ENCODE results near the gene EBF3. TPM values are rescaled to one million over a fixed set of nuclear protein-coding genes. Genes with fewer than 3 reads are reported as not detected.

EBF3 gene
- total RNA-seq, 1 donor from 2014 or later, result 0.82 TPM

DNA sequence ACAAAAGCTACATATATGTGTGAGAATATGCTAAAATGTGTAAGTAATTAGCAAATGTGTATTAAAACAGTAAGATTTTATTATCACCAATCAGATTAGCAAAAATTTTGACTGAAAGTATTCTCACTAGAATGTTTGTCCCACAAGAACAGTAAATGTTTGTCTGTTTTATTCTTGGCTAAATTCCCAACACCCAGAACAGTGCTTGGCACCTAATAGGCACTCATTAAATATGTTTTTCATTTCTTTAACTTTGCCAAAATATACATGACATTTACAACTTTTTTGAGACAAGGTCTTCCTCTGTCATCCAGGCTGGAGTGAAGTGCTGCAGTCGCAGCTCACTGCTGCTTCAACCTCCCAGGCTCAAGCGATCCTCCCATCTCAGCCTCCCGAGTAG lies 143.6 kb downstream of the EBF3 start:
- no peak for DNase-seq (ENCODE audit: low spot score in 2 of 2)
- FAIRE-seq, result no peak

DNA sequence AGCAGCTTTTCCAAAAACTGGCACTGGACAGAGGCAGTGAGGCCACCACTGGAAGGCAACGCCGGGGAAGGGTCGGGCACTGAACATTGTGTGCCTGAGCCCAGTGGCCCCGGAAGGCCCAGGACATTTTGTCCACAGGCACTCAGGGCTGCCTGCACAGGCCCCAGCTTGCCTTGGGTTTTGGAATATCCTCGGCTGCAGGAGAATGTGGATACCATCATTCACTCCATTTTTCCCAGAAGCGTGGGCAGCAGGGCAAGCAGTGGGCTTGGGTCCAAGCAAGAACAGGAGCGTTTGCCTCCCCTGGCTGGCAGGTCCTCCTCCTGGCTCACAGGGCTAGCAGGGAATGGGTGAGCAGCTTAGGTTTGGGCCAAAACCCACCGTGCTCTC lies 147.4 kb downstream of the EBF3 start:
- FAIRE-seq (no peak), DNase-seq (ENCODE audit: low spot score in 2 of 2) (no peak)

DNA sequence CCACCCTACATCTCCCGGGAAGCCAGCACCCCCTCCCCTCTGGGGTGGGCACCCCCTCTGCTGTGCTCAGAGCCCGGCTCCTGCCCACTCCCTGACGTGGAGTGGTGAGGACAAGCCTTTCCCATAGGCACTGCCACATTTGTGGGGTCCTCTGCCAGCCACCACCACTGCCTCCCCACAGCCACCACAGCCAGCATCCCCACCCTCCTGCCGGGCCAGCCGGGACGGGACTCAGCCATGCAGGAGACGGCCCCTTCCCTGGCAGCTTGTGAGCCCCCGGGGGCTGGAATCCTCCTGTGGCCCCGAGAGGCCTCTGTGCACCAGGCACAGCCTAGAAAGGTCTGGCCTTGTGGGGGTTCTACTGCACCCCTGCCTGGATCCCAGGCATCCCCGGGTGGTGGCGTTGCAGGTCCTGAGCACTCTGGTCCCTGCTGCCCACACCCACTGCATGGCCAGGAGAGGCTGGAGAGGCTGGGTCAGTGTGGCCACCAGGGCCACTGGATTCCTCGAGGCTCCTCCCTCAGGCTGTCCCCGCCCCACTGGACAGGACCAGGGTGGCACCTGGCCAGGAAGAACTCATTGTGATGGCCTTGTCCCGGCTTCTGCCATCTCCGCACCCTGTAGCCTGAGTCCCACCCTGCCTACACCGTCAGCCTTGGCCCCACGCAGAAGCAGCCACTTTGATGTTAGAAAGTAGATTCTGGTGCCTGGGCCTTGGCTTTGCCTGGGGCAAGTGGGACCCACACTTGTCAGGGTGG lies 148.0 kb downstream of the EBF3 start:
- DNase-seq (ENCODE audit: low spot score in 2 of 2) (no peak), FAIRE-seq (no peak)

DNA sequence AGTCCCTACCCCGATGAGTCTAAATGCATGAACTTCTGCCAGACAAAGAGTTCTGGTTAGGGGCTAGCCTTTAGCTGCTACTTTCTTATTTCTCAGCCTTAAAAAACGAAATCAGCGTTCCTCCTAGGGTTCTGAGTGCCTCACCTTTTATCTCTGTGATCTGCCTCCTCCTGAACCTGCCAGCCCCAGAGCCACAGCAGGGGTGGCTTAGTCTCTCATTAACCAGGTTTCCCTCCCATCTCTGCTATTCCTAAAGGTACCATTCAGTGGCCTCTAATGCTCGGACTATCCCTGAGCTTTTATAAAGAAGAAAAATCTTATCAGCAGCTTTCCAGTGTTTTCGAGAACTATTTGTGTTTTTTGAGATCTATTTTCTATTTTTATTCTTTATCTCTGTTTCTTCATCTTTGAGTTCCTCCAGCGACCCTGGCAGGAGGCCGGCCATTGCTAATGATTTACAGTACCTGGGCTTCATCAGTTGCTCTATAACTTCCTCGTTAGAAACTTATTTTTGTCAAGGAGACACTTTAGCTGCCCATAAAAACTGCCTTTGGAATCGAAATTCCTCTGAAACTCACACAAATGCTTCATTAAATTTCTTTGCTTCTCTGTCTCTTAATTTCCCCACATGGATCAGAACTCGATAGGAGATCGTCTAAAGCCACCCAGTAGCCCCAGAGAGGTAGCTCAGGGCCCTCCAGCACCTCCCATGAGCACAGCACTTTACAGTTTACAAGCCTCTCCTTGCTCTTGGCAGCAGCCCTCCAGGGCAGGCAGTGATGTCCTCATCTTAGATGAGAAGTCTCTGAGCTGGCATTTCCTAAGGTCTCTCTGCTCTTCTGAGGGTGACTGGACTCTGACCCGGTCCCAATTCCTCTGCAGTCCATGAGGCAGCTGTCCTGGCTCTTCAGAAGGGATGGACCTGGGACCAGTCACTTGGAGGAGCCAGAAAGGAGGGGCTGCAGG lies 149.1 kb downstream of the EBF3 start:
- DNase-seq (ENCODE audit: low spot score in 2 of 2) (no peak), FAIRE-seq (no peak)

DNA sequence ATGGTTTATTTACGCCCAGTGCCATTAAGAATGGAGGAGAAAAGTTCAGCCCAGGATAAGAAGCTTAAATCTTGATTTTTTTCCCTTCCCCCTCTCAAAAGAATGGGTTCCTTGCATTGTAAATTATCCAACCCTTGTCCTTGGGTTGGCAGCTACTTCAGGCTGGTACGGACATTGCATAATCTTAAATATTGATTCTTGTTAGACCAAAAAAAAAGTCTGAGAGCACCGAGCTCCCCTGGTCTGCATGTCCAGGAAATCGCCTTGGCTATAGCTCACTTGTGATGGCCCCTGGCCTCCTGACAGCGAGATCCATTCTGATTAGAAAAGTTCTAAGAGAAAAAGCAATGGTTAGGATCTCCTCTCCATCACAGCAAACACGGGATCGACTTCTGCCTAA lies 151.7 kb downstream of the EBF3 start:
- FAIRE-seq, result no peak

DNA sequence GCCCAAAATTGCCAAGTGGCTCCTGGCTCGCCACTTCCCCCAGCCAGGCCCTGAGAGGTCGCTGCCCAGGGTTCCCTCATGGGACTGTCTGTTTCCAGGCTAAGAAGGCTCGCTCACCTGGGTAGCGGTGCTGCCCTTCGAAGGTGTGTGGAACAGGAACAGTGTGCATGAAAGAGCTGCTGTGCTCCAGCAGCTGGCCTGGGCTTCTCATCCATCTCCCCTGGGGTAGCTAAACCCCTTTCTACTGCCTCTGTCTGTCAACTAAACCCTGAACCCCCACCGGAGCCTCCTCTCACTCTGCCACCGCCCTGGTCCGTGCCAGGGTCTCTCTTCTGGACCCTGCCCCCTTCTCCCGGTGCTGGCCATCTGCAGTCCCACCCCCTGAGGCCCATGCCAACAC lies 152.9 kb downstream of the EBF3 start:
- no peak for DNase-seq (ENCODE audit: low spot score in 2 of 2)
- FAIRE-seq, result no peak

More for the DNA sequence above, 151.7 kb downstream of the EBF3 start:
- DNase-seq (ENCODE audit: low spot score in 2 of 2), result no peak

DNA sequence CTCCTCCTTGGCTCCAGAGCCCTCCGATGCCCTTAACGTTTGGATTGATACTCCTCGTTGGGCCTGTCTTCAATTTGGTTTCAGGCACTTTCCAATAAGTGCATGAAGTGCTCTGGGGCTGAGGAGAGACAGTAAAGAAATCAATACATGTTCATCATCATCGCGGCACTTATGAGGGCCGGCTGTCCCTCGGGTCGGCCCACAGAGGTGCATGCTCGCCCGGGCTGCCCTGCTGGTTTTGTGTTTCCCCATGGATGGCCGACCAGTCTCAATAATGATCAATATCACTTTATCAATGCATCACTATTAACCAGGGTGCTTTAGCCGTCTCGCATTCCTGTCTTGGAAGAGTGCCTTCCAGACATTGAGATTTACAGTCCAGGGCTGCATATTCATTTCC lies 154.2 kb downstream of the EBF3 start:
- DNase-seq (ENCODE audit: low spot score in 2 of 2), result no peak
- FAIRE-seq, result no peak

DNA sequence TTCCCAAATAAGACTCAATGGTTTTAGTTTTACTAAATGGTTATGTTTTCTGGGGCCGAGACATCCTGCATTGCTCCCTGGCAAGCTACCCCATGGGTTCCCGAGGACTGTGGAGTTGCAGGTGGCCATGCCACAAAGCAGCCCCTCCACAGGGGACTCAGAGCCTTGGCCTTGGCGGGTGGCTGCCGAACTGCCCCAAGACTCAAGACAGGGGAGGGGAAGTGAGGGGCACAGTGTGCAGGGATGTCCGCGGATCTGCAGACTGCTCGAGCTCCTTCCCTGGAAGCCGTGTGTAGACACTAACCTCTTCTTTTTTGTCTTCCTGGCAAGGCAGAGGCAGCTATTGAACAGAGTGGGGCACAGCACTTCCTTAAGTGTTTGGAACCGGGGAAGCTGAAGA lies 154.6 kb downstream of the EBF3 start:
- DNase-seq (ENCODE audit: low spot score in 2 of 2), result no peak
- no peak for FAIRE-seq

DNA sequence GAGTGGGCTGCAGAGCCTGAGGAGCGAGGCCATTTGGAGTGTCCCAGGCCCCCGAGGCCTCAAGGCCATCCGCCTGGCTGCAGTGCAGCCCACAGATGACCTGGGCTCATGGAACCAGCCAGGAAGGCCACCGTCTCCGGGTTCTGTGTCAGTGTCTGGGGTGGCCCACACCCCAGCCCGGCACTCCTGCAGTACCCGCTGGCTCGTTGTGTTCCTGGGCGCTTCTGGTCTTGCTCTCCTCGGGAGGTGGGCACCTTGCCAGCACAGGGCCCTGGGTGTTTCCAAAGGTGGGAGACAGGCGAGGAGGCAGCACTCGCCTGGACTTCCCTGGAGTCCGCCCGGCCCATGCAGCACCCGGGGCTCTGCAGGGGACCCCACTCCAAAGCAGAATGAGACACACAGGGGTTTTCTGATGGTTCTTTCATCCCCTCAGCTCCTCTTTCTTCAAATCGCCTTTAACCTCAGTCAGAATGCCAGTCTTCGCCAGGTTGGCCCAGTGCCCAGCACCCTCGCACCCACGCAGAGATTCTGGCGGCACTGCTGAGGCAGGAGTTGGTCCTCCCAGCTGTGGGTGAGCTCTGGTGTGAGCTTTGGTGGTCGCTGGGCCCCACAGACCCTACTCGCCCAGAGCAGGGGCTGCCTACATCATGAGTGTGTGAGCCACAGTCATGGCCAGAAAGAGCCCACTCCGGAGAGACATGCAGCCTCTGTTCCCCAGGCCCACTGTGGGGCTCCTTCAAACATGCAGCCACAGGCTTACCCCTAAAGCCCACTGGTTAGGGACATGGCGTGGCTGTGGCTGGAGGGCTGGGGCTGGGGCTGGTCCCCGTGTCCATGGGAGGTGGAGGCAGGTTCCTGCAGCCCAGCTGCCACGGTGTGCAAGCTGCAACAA lies 155.7 kb downstream of the EBF3 start:
- DNase-seq (ENCODE audit: low spot score in 2 of 2) (no peak), FAIRE-seq (no peak)

DNA sequence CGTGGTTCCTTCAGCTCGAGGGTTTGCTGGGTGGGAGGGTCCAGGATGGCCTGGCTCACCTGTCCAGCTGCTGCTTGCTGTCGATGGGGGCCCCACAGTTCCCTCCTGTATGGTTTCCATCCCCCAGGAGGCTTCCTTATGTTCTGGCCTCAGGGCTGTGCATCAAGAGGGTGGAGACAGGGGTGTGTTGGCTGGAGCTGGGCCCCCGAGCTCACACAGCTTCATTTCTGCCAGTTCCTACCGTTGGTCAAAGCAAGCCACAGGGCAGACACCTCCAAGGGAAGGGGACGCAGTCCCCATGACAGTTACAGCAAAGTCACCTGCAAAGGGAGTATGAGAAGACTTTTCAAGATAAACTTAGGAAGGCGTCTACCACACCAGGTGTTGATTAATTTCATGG lies 156.9 kb downstream of the EBF3 start:
- DNase-seq (ENCODE audit: low spot score in 2 of 2), result no peak
- no peak for FAIRE-seq

DNA sequence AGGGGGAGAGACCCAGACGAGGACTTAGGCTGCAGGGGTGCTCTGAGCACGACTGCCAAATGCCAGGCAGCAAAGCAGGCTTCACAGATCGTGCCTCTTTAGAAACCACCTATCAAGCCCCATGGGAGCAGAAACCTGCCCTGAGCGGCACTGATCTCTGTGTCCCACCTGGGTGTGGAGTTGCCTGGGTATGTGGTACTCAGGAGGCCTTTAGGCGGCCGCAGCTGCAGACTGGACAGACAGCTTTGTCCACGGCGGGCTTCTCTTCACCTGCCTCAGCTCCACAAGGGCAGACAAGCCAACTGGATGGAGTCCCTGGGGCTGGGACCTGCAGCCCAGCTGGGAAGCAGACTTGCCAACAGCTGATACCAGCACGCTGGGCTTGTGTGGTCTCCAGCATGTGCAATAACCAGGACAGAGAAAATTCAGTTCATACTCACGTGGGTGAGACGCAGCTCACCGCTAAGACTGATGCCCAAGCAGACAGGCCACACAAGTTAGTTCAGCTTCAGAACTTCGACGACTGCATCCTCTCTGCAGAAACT lies 163.2 kb downstream of the EBF3 start:
- no peak for DNase-seq (ENCODE audit: low spot score in 2 of 2)
- no peak for FAIRE-seq

DNA sequence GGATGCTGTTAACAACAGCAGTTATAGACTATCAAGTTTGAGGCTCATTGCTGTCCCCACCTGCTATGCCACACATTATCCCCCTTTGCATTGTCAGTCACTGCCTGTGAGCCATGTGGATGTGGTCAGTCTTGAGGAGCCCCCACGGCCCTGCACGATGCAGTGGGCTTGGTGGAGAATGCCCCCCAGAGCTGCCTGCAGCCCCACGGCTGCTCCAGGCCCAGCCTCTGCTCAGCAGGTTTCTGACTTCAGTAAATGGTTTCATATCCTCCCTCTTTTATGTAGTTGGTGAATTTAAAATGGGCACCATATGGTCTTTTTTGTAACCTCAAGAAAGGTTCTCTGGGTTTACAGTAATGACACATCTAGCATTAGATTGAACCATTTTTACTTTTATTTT lies 164.1 kb downstream of the EBF3 start:
- FAIRE-seq (no peak), DNase-seq (ENCODE audit: low spot score in 2 of 2) (no peak)

DNA sequence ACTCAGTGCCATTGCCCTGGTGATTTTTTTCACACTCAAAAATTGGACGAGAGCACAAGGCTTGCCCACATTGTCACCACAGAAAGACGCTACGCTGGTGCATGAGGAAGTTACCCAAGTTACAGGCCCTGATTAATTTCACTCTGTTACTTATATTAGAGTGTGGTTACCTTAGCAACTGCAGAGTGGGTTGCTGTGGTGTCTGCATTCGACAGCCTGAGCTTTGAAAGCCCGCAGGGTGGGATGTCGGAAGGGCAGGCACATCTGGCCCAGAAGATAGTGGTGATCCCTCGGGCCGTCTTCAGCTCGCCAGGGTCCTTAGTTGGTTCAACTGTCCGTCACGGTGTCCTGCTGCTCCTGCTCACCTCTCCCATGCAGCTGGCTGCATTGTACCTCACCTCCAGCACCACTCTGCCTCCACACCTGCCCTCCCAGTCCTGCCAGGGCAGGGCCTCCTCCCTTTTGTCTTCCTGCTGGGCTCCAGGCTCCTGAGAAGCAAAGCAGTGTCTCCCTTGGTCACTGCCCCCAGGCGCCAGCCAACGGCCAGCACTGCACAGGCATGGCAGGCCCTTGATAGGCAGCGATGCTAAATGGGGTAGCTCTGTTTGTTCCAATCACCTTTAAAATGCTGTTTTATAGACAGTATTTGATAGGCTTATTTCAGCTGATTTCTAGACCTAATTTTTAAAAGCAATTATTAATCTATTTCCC lies 167.2 kb downstream of the EBF3 start:
- FAIRE-seq, result no peak
- DNase-seq (ENCODE audit: low spot score in 2 of 2), result no peak

DNA sequence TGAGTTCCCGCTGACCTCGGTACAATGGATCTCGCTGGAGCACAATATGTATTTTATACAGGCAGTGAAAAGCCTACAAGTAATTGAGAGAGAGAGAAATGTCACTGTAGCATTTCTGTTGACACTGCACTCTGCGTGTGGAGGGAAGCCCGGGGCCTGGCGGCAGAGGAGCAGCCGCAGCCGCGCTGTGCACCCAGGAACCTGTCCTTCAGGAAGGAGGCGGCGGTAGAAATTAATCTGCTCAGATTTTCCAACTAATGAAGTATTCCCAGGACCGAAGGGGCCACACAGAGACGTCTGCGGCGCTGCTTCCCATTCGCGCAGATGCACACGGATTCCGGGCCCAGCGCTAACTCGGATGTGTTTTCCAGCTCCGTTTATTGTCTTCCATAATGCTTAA lies 170.1 kb downstream of the EBF3 start:
- DNase-seq (ENCODE audit: low spot score in 2 of 2) (no peak), FAIRE-seq (no peak)

DNA sequence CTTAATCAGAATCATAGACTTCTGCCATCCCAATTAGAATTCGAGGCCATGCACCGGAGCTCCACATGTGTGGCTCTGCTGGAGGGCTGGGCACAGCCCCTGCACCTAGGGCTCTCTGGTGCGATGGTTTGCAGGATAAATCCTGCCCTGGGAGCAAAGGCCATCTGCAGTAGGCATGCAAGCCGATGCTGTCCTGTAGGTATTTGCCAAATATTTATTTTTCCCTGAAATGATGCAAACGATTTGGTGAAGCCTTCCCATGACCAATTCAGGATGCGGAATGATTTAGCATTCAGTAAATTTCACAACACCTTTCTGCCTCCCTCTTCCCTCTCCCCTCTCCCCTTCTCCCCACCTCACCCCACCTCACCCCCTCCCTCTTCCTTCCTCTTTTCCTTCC lies 170.6 kb downstream of the EBF3 start:
- DNase-seq (ENCODE audit: low spot score in 2 of 2) (no peak), FAIRE-seq (no peak)

DNA sequence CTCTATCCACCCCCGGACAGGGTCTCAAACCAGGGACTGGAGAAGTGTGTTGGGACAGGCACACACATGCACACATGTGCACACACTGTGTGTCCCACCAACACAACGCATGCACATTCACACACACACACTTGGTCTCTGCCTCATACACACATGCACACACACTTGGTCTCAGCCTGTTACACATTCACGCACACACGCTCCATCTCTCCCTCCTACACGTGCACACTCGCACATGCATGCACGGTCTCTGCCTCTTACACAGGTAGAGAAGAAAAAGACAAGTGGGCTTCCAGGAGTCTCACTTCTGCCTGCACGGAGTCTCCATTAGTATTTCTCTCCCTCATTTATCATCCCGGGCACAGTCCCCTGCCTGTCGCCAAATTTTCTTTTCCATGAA lies 171.2 kb downstream of the EBF3 start:
- FAIRE-seq (no peak), DNase-seq (ENCODE audit: low spot score in 2 of 2) (no peak)

DNA sequence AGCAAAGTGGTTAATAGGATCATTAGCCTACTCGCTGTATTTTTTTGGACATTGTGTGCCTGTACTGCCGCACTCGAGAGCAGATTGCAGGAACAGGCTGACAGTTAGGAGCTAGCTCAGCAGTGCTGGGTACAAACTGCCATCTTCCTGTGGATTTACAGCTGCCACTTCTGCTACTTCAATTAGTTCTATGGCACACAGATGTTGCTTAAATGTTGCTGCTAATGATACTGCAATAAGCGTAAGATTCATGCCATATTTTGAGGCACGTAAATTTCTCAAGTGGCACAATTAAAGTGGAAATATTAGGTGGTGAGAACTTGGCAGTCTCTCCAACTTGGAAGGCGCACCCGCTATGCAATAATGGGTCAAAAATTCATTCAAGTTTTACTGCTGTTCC lies 171.9 kb downstream of the EBF3 start:
- DNase-seq (ENCODE audit: low spot score in 2 of 2), result no peak
- FAIRE-seq, result no peak

DNA sequence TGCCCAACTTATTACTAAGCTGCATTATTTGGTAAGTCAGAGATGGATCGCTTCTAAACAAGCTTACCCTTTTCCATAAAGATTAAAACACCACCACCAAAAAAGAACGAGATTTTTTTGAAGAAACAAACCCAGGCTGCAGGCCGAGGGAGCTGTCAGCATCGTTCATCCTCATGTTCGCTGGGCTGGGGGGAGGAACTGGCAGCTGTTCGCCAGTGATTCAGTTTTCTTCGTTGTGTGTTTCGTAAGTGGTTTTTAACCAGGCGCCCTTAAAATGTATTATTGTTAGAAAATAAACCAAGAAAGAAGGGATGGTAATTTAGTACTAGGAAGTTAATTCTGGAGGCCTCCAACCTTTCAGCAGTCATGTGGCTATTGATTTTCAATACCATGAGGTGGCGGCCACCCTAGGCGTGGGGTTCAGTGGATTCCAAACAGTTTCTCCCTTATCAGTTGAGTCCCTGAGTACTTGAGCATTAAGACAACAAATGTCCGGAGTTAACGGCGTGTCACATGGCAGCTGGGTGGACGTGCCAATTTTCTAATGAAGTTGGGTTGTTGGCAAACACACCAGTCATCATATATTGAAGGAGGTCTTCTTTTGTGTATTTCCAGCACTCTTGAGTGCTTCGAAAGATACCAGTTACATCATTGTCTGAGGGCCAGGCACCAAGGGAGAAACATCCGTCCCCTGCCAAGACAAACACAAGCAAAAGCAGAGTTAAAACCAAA lies 173.2 kb downstream of the EBF3 start:
- DNase-seq (ENCODE audit: low spot score in 2 of 2), result no peak
- no peak for FAIRE-seq

DNA sequence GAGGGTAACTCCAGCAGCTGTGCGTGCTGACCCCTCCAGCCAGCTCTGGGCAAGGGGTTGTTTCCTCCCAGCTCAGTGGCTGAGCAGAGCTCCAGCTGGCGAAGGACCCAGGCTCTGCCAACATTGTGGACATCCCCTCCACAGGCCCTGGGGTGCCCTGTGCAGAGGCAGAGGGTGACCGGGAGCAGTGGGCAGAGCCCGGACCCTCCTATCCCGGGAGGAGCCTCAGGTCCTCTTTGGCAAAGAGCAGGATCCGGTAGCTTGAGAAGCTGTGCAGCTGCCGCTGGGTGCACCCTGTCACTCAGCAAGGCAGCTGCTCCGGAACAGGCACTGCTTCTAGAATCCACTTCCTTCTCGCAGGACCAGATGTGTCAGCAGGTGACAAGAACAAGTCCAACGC lies 175.9 kb downstream of the EBF3 start:
- DNase-seq (ENCODE audit: low spot score in 2 of 2) (no peak), FAIRE-seq (no peak)
